Stomach (tissue), 4 donors: ENCODE results near the gene SGPP2.

Experiments used
- CTCF ChIP-seq, 7 experiments: fragments of 450-650 bp in 4 of 7; fragments of 200-600 bp in 3 of 7; sonication (generic) in 3 of 7; IDR thresholded peaks; one replicate each; pipeline ENCODE4 v1.5.1; 2016 to 2019; ENCODE audit warnings: antibody characterized with exemption in 7 of 7, control low read depth in 2 of 7, mild to moderate bottlenecking in 1 of 7
- POLR2A ChIP-seq, 4 donors: fragments of 450-650 bp; IDR thresholded peaks; one replicate each; pipeline ENCODE4 v1.6.1; 2016; ENCODE audit warnings: antibody characterized with exemption in 4 of 4, control low read depth in 2 of 4, mild to moderate bottlenecking in 1 of 4, moderate library complexity in 1 of 4
- POLR2AphosphoS5 ChIP-seq, 3 donors: sonication (generic); formaldehyde crosslinking; IDR thresholded peaks; one replicate each; pipeline ENCODE4 v1.6.1; 2016; ENCODE audit warnings: antibody characterized with exemption in 3 of 3

DNA sequence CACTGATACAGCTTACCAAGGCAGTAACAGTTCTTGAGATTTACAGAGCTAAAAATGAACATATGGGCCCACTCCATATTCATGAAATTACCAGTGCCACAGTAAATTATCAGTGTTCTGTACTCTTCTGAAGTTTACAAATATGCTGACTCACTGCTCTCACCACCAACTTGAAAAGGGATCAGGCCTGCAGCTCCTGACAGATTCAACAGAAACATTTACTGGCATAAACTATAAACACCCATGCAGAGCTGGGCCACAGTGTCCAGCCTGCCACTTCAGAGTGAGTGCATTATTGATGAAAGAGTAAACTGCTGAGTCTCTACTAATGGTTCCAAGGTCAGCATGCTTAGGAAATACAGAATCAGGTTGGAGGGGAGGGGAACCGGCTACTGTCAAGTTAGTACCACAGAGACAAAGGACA is 148.4 kb downstream of the SGPP2 start:
- TF ChIP-seq CTCF (IDR thresholded peaks at IDR 0.05) (no peak), POLR2AphosphoS5 (IDR thresholded peaks at IDR 0.05) (no peak), POLR2A (IDR thresholded peaks at IDR 0.05) (no peak)
